Germinal center (tissue), 1 donor: Measurements from ENCODE around the gene ZDHHC20.

ENCODE experiments used
- DNase-seq: peaks from one replicate; pipeline ENCODE4 v3.0.0; 2012; ENCODE audit warnings: mixed read lengths, low spot score

Gene ZDHHC20

DNA sequence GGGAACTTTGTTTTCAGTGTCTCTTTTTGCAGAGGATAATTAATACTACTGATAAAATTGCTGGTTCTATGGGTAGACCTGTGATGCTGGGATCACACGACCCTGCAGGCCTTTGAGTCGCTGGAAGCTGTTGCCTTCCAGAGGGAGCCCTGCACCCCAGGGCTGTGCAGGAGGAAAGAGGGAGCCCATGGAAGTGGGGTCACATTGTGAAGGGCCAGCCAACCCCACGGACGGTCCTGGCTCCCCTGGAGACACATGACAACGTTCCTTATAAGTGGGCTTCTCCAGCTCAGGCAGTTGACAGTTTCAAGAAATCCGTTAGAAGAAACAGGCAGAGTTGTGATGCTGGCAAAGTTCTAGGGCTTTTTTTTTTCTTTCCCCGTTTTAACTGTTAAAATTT lies 98.0 kb downstream of the ZDHHC20 start:
- DNase-seq = no peak

DNA sequence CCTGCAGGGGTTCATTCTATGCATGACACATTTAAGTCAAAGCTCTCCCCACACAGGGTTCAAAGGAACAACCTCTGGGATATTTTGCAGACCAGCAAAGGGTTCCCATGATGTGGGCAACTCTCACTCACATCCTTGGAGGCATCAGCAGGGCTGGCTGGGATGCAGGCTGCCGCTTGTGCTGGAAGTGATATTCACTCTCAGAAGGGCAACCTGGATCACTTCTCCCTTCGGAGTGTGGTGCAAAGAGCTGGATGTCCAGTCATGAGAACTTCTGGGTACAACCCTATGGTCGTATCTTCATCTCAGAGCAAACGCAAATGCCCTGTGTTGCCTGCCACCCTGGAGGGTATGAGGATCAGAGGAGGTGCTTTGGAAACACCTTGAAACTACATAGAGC lies 98.6 kb downstream of the ZDHHC20 start:
- DNase-seq = no peak

DNA sequence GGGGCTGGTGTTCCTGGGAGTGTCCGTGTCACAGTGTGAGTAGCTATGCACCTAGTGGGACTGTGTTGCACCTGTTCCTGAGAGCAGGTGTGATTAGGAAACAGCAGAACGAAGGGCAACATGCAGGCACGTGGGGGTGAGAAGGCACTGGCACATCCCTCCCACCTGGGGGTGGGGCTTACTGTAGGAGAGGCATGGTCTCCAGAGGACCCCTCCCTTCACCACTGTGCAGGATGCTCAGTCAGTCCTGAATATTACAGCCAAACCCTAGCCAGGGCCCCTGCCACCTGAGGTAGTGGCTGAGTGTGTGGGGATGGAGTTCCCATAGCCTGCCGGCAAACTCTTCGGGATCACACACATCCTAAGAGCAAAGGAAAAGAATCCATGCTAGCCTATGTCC lies 99.2 kb downstream of the ZDHHC20 start:
- DNase-seq = no peak

DNA sequence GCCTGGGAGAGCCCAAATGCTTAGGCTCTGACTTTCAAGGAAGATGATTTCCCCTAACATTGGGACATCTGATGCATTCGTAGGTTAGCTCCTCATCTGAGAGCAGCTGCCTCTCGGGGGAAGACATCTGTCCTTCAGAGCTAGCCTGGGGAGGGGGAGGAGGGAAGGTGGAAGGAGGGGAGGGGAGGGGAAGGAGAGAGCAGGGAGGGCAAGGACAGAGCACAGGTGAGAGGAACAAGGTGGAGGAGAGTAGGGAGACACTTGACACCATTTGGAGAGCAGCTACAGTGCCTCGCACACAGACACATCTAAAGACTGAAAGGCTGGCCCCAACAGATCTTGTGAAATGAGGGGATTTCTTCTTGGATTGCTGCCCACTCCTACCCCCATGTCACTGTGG lies 103.8 kb downstream of the ZDHHC20 start:
- no peak for DNase-seq

DNA sequence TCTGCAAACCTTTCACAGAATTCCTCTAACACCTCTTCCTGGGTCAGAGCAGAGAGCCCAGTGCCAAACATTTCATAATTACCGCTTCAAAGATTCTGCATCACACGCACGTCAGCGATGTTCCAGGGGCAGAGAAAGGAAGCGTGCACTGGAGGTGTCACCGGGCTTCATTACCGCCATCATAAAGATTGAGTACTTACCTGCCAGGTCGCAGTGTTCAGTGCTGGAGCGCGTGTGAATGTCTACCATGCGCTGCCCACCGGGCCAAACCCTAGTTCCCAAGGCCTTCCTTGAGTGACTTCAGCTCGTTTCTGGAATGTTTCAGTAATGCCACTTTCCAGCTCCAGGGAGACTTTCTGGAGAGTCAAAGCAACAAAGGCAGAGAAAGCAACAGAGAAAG lies 104.4 kb downstream of the ZDHHC20 start:
- no peak for DNase-seq

DNA sequence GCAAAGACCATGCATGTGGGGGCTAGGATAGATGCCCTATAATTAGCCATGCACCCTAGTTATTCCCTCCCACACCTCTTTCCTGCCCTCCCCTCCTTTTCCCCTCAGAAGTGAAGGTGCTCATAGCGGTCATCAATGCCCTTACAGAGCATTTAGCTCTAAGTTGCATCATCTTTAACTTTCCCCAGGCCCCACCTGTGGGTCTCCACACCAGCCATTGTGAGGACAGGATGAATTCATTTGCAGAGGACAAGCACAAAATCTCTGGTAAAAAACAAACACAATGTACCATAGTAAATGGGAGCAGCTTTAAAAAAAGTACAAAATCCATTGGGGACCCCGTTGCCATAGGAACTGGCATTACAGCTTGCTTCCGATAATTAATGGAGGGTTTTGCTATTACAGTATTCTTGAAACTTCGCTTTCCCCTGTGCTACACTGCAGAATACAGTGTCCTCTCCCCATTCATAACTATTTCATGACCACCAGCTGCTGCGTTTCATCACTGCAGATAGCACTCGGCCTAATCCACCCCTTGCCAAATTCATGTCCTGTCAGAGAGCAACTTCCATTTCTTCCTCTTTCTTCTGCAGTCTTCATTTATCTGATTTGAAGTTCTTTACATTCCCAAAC lies 110.5 kb downstream of the ZDHHC20 start:
- no peak for DNase-seq

DNA sequence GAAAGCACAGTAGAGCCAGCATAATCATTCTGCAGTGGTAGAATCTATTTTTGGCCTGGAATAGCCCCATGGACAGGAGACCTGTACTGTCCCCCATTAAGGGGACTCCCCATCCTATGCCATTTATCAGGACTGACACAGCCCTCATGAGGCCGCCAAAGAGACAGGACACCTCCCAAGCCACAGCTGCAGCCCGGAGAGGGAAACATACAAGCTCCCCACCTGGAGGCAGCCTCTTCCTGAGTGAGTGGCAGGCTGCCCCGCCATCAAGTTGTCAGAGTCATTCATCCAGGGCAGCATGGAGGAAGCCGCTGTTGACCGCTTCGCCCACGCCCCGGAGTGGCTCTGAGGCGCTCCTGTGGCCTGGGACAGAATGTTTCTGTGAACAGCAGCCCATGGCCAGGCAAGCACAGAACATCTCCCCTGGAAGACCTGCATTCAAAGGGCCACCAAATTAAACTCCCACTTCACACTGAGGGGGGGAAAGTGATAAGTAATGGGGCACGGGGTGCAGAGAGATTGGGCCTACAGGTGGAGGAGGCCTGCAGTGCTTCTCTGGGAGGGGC lies 111.3 kb downstream of the ZDHHC20 start:
- DNase-seq = no peak

DNA sequence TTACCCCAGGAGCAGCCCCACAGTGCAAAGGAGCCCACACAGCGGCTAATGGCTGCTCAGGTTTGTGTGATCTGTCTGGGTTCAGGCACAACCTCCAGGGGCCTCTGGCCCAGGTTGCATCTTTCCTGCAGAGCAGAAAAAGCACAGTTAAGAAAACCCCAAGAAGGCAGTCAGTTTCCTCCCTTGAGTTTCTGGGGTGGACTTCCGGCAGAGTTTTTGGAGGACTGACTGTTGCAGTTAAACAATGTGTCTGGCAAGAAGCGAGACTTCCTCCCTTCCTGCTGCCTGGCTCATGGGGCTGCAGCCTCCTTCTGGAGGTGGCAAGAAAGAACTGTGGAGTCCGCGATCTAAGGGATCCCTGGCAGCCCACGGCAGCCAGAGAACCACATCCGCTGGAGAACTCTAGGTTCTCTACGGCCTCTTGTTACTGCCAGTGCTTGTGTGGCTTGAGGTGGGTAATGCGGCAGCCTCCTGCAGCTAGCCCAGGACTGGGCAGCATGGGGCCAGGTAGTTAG lies 114.4 kb downstream of the ZDHHC20 start:
- no peak for DNase-seq

DNA sequence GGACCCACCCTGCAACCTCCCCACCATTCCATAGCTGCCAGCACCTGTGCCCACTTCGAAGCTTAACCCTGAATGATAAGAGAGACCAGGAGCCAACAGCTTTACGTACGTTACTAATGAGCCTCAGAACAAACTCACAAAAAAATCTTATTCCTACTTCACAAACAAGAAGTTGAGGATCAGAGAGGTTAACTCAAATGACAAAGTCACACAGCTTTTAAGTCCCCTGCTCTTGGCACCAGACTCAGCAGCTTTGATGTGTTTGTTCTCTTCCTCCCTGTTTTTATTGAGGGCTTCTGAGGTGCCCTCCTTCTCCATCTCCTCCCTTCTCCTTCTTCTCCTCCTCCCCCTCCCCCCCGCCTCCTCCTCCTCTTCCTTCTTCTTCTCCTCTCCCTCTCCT lies 115.4 kb downstream of the ZDHHC20 start:
- DNase-seq = no peak

DNA sequence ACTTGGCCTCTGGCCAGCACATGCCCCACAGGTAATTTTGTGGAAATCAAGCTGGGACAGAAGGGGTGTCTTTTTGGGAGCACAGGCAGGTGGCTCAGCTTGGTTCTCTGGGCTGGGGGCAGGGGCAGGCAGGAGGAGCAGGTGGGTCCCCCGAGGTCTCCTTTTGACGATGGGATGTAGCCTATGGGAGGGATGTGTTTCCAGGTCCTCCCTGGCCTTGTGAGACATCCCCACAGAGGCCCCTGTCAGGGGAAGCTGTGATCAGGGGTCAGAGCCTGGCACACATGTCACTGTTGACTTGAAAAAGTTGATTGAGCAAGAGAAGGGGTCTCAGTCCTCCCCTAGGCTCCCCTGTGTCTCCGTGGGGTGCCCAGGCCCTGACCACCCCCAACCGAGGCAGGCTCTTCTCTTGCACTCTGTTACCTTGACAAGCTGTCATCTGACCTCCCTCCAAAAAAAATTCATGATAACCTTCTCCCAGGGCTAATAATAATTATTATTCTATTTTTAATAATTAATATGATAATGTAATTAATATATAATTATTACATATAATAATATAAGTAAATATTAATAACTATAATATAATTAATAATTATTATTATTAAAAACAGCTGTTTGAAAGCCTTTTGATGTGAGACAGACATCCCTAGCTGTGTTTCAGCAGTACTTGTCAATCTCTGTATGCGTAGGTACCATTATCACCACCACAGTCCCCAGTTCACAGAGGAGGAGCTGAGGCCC lies 116.2 kb downstream of the ZDHHC20 start:
- DNase-seq = no peak

DNA sequence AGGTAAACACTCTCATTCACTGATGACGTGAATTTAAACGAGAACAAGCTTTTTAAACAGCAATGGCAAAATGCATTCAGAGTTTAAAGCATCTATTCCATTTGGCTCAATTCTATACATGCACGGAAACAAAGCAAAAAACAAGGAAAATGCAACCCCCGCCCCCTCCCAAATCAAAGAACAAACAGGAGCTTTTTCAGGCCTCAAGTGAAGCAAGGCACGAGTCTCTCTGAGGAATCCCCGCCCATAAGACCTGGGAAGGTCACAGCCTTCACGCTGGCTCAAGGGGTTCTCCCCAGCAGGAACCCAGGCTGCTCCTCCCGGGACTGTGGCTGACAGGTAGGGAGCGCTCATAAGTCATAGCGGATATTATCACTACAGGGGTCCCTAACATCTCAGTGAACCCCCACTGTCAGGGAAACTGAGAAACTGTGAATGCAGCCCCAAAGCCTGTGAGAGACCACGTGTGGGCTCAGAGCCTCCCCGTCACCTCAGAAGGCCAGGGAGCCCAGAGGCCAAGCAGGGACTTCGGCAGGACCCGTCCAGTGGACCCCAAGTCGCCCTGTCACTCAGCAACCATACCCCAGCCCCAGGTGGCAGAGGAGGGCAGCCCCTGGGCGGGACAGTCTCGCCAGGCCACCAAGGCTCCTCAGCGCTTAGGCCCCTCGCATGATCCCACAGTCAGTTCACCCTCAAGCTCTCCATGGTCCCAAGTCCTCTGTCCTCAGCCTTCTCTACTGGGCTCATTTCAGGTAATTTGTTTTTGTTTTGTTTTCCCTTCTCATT lies 117.3 kb downstream of the ZDHHC20 start:
- DNase-seq = no peak

DNA sequence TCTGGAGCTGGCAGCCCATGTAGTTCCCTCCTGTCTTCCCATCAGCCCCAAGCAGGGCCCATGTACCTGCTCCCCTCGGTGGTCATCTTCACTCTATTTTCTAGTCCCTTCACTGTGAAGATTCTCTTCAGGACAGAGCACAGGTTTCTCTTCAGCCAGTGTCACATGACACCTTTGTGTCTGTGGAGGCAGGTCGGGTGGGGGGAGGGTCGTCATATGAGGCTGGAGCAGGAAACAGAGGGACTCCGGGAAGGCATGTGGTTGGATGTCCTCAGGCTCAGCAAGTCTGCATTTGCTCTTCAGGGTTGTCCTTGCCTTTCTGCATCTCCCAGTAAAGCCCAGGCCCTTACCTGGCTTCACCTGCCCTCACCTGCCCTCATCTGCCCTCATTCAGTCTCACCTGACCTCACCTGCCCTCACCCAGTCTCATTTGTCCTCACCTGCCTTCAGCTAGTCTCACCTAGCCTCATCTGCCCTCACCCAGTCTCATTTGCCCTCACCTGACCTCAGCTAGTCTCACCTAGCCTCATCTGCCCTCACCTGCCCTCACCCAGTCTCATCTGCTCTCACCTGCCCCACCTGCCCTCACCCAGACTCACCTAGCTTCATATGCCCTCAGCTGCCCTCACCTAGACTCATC lies 120.3 kb downstream of the ZDHHC20 start:
- DNase-seq = no peak

DNA sequence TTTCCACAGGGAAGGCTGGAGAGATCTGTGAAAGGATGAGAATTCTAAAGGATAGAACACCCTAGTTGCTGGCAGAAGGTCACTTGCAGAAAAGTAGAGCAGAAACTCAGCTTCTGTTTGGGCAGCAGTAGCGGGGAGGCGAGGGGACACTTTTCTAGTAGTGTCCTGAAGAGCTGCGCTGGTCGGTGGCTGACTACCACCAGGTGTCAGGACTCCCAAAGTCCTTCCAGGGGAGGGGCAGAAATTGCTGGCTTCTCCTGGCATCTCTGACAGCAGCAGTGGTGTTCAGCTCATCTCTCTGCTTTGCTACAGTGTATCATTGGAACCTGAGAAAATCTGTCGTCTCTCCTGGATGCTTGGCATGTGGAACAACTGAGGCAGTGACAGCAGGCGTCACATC lies 120.9 kb downstream of the ZDHHC20 start:
- DNase-seq = no peak

DNA sequence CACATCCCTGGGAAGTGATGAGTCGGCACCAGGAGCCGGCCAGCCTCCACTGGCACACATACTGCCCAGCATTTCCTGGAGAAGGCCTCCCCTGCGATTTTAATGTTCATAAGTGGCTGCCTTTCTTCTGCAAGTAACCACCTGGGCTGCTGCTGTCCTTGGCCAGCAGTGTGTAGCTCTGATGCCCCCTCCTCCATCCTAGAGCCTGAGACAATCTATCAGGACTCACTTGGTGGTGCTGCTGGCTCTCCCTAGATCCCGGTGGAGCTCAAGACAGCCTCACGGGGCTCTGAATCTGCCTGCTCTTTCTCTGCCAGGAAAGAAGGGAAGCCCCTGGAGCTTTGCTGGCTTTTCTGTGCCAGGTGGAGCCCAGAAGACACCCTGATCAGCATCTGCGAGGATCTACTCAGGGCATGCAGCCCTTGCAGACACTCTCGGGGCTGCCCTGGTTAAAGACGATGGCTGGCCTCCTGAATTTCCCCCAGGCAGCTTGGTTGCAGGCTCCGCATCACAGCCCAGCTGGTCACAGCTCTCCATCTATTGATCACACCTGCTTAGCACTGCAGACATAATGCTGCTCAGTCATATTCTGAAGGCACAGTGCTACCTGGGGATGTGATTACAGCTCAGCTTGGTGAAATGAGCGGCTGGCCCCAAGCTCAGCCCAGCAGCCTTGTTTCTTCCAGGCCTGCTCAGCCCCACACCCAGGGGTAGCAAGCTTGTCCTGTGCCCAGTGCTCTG lies 122.3 kb downstream of the ZDHHC20 start:
- no peak for DNase-seq

DNA sequence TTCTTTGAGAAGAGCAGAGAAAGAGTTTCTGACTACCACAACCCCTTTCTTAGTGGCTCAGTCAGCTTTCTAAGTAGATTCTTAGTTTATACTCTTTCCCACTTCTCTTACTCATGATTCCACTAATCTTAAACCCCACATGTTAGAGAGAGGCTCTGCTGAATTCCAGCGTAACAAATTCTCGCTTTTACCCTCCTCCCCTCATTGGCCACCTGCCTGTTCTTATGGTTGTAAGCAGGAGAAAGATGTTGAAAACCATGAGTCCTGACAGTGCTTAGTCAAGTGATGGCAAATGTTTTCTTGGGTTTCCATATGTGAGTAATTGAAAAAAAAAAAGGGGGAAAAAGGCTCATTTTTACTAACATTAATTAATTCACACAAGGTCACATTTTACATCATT lies 125.9 kb downstream of the ZDHHC20 start:
- DNase-seq = no peak

DNA sequence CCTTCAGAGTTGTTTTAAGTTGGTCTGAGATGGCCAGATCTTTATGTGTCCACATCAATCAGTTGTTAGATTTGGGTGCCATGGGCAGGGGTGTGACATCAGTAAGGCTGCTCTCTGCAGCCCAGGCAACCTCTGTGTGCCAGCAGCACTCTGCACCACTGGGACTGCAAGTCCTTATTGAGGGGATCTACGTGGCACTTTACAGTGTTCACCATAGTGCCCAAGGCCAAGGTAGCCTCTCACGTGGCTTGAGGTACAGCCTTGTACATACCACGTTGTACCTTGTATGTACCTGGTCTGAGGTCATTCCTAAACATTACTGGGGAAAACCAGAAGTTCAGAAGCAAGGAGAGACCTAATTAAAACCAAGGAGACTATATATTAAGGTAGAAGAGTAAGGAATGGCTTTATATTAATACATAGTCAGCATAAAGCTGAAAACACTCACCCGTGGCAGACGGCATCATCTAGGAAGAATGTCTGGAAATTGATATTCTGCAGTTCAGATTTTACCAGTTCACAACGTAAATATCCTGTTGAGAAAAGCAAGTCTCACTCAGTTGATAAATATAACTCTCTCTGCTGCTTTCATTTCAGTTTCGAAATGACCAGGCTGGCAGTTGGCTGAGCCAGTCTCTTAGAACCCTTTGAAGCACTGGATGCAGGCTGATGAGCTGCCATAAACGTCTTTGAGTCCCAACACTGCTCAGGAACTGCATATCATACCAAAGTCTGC lies 128.8 kb downstream of the ZDHHC20 start:
- no peak for DNase-seq

DNA sequence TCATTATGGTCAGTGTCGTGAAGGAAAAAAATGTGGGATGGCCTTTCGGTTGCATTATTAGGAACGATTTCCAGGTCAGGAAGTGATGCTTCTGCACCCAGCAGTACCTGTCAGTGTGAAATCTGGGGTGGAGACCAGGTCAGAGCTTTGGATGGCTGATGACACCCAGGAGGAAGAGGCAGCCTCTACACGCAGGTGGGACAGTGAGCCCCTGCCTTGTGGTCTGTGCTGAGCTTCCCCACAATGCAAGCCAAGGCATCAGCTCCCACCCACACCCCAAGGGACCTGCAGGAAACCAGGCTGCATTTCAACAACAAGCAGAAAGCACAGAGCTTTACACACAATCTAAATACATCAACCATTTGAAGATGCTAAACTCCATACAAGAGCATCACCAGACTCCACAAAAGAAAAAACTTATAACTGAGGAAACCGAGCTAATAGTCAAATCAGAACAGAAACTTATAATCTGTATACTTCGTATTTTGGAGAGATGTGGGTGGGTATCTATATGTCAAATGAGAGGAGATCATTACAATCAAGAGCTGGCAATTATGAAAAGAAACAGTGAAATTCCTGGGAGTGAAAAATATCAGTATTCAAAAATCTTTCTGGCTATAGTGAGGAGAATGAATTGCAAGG lies 130.1 kb downstream of the ZDHHC20 start:
- no peak for DNase-seq

DNA sequence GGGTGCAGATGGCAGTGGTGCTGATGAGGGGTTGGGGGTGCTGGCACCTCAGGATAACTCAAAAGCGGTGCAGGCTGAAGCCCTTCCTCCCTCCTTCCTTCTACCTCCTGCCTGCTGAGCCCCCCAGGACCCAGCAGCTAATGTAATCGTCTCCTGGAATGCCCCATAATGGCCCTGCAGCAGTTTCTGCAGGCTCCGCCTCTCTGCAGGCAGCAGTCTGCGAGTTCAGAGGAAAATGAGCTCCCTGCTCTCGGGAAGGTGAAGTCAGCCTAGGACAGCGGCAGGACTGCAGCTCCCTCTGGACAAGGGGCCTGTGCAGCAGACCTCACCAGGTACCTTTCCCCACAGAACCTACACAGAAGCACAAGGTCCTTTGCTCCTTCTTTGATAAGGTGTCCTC lies 130.9 kb downstream of the ZDHHC20 start:
- no peak for DNase-seq

DNA sequence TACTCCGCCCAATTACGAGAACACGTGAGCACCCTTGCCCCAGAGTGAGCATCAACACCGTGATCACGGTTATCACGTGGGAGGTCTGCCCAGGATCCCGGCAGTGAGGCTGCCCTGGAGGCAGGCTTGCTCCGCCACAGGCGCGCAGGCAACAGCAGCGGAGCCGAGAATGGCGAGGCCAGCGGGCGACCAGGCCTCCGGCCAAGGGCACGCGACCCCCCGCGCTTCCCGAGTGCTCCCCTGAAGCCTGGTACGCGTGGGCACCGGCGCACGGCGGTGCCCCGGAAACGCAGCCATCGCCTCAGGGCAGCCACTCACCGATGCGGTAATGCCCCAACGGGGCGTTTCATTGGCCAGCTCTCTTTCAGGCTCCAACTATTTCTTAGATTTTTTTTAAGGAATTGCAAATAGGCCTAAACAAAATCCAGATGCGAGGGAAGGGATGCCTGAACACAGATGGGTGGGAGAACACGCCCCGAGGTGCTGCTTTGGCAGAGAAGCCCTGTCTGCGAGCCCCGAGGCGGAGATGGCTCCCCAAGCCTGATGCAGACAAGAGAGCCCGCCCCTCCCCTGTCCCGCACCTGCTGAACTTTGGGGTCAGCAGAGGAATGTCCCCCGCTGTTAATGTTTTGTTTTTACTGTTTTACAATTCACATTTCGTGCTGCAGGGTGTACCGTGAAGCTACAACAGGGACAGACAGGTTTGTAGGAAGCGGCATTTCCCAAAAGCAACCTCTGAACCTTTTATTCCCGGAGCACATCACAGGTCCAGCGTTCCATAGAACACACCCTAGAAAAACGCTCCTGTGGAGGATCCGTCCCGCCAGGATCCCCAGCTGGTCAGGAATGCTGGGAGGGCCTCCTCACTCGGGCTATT lies 132.7 kb downstream of the ZDHHC20 start:
- DNase-seq = peak; percentile 36
